Measurements from ENCODE around the gene TMEM181.

Gene TMEM181

GRCh38 chr6:158572653-158573541 lies 13.0 kb downstream of the TMEM181 start:
- peaks cover 4% of the 10 kb centered on the region; the same call in 1 of the 2 replicates for H3K36me3 ChIP-seq (ENCODE audit: insufficient read depth, low read length)
- no peak overlapping the region for H3K27ac ChIP-seq (ENCODE audit: low read depth, low read length)
- H3K4me3 ChIP-seq (ENCODE audit: low read depth, low read length): no peak overlapping the region
- H3K4me1 ChIP-seq (ENCODE audit: control insufficient read depth, insufficient read depth, low read length, unreplicated experiment): peaks cover 6% of the 10 kb centered on the region
- no peaks in the 10 kb centered on the region for H3K27me3 ChIP-seq (ENCODE audit: insufficient read depth, low read length)
- H3K79me2 ChIP-seq (ENCODE audit: control insufficient read depth, insufficient read depth, low read length, unreplicated experiment): peaks cover 45% of the 10 kb centered on the region
- no peak overlapping the region for H2AFZ ChIP-seq (ENCODE audit: low read length, unreplicated experiment)

- Histone ChIP-seq H3K27me3 (ENCODE audit: insufficient read depth, low read length) (no peaks in the 10 kb centered on the region), H3K79me2 (ENCODE audit: control insufficient read depth, insufficient read depth, low read length, unreplicated experiment) (peaks cover 50% of the 10 kb centered on the region), H3K4me3 (ENCODE audit: low read depth, low read length) (no peak overlapping the region), H3K36me3 (ENCODE audit: insufficient read depth, low read length) (peaks cover 9% of the 10 kb centered on the region; the same call in 1 of the 2 replicates), H3K27ac (ENCODE audit: low read depth, low read length) (no peak overlapping the region), H2AFZ (ENCODE audit: low read length, unreplicated experiment) (no peak overlapping the region), H3K4me1 (ENCODE audit: control insufficient read depth, insufficient read depth, low read length, unreplicated experiment) (peaks cover 6% of the 10 kb centered on the region)
These were observed 13.6 kb downstream of the TMEM181 start for GRCh38 chr6:158573542-158573931.

DNA sequence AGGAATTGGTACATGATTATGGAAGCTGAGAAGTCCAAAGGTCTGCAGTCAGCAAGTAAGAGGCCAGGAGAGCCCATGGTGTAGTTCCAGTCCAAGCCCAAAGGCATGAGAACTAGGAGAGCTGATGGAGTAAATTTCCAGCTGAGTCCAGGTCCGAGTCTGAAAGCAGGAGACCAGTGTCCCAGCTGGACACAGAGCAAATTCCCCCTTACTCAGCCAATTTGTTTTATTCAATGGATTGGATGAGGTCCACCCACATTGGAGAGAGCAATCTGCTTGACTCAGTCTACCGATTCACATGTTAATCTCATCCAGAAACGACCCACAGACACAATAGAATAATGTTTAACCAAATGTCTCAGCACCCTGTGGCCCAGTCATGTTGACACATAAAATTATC lies 14.9 kb downstream of the TMEM181 start:
- H3K27ac ChIP-seq (ENCODE audit: low read depth, low read length): no peak overlapping the region
- peaks cover 48% of the 10 kb centered on the region for H3K79me2 ChIP-seq (ENCODE audit: control insufficient read depth, insufficient read depth, low read length, unreplicated experiment)
- H3K36me3 ChIP-seq (ENCODE audit: insufficient read depth, low read length): peaks cover 9% of the 10 kb centered on the region; the same call in 1 of the 2 replicates
- no peak overlapping the region for H3K4me3 ChIP-seq (ENCODE audit: low read depth, low read length)
- H3K4me1 ChIP-seq (ENCODE audit: control insufficient read depth, insufficient read depth, low read length, unreplicated experiment): peaks cover 6% of the 10 kb centered on the region
- H2AFZ ChIP-seq (ENCODE audit: low read length, unreplicated experiment): no peak overlapping the region
- H3K27me3 ChIP-seq (ENCODE audit: insufficient read depth, low read length): no peaks in the 10 kb centered on the region

GRCh38 chr6:158575550-158575949 lies 15.7 kb downstream of the TMEM181 start:
- Histone ChIP-seq H3K27me3 (ENCODE audit: insufficient read depth, low read length) (no peaks in the 10 kb centered on the region), H3K4me3 (ENCODE audit: low read depth, low read length) (no peak overlapping the region), H3K4me1 (ENCODE audit: control insufficient read depth, insufficient read depth, low read length, unreplicated experiment) (peaks cover 6% of the 10 kb centered on the region), H3K27ac (ENCODE audit: low read depth, low read length) (no peak overlapping the region), H3K79me2 (ENCODE audit: control insufficient read depth, insufficient read depth, low read length, unreplicated experiment) (peaks cover 47% of the 10 kb centered on the region), H3K36me3 (ENCODE audit: insufficient read depth, low read length) (peaks cover 9% of the 10 kb centered on the region; the same call in 1 of the 2 replicates), H2AFZ (ENCODE audit: low read length, unreplicated experiment) (no peak overlapping the region)

- Histone ChIP-seq H3K27ac (ENCODE audit: low read depth, low read length) (no peak overlapping the region), H2AFZ (ENCODE audit: low read length, unreplicated experiment) (no peak overlapping the region), H3K79me2 (ENCODE audit: control insufficient read depth, insufficient read depth, low read length, unreplicated experiment) (peaks cover 15% of the 10 kb centered on the region), H3K27me3 (ENCODE audit: insufficient read depth, low read length) (no peaks in the 10 kb centered on the region), H3K36me3 (ENCODE audit: insufficient read depth, low read length) (peaks cover 34% of the 10 kb centered on the region), H3K4me1 (ENCODE audit: control insufficient read depth, insufficient read depth, low read length, unreplicated experiment) (no peaks in the 10 kb centered on the region), H3K4me3 (ENCODE audit: low read depth, low read length) (no peak overlapping the region)
These were observed 24.4 kb downstream of the TMEM181 start for GRCh38 chr6:158584236-158584651.

DNA sequence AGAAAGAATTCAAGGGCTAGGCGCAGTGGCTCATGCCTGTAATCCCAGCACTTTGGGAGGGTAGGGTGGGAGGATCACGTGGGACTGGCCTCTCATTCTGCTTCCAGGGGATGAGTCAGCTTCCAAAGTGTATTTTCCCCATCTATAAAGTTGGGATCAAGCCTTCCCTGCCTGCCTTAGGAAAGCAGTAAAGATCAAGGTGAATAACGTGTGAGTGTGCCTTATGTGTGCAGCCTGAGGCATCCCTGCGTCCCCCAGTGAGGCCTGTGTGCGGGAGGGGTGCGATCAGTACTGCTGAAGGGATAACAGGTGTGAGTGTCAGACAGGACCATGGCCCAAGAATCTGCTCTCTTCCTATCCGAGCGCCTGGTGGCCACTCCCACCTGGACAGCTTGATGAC lies 26.8 kb downstream of the TMEM181 start:
- no peak overlapping the region for H3K27ac ChIP-seq (ENCODE audit: low read depth, low read length)
- peaks cover 34% of the 10 kb centered on the region for H3K36me3 ChIP-seq (ENCODE audit: insufficient read depth, low read length)
- H3K4me3 ChIP-seq (ENCODE audit: low read depth, low read length): no peak overlapping the region
- H3K4me1 ChIP-seq (ENCODE audit: control insufficient read depth, insufficient read depth, low read length, unreplicated experiment): no peaks in the 10 kb centered on the region
- no peaks in the 10 kb centered on the region for H3K27me3 ChIP-seq (ENCODE audit: insufficient read depth, low read length)
- no peak overlapping the region for H2AFZ ChIP-seq (ENCODE audit: low read length, unreplicated experiment)
- peaks cover 6% of the 10 kb centered on the region for H3K79me2 ChIP-seq (ENCODE audit: control insufficient read depth, insufficient read depth, low read length, unreplicated experiment)

- Histone ChIP-seq H3K4me3 (ENCODE audit: low read depth, low read length) (no peak overlapping the region), H3K27me3 (ENCODE audit: insufficient read depth, low read length) (no peaks in the 10 kb centered on the region), H2AFZ (ENCODE audit: low read length, unreplicated experiment) (no peak overlapping the region), H3K79me2 (ENCODE audit: control insufficient read depth, insufficient read depth, low read length, unreplicated experiment) (peaks cover under 1% of the 10 kb centered on the region), H3K27ac (ENCODE audit: low read depth, low read length) (no peak overlapping the region), H3K4me1 (ENCODE audit: control insufficient read depth, insufficient read depth, low read length, unreplicated experiment) (no peaks in the 10 kb centered on the region), H3K36me3 (ENCODE audit: insufficient read depth, low read length) (peaks cover 23% of the 10 kb centered on the region)
These were observed 29.5 kb downstream of the TMEM181 start for GRCh38 chr6:158589366-158589765.

DNA sequence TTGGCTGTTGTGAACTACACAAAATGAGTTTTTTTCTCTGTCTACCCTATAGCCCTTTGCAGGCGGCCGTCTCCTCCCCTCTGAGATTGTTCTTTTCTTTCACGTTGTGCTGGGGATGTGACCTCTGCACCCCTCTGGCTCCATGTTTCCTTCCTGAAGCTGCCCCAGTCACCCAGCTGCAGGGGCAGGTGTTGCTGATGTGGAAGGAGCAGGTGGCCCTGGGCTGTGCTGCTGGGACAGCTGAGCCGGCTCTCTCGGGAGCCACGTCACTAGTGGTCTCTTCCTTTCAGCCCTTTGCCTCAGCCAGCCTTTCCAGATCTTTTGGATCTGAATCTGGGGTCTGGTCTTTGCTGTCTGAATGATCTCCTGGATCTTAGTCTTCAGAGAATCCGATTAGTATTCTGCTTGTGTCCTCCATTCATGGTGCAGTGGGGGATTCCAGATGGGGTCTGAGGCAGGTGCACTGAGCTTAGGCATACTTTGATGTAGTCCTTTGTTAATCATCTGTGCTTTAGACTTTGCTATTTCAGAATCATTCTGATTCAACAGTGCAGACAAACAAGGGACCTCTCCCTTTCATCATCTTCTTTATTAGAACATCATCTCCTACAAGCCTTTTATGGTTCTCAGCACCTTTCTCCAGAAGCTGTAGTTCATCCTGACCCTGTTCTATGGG lies 31.4 kb downstream of the TMEM181 start:
- H3K36me3 ChIP-seq (ENCODE audit: insufficient read depth, low read length): peaks cover 6% of the 10 kb centered on the region
- H3K27me3 ChIP-seq (ENCODE audit: insufficient read depth, low read length): no peaks in the 10 kb centered on the region
- H2AFZ ChIP-seq (ENCODE audit: low read length, unreplicated experiment): no peak overlapping the region
- no peak overlapping the region for H3K27ac ChIP-seq (ENCODE audit: low read depth, low read length)
- H3K4me3 ChIP-seq (ENCODE audit: low read depth, low read length): no peak overlapping the region
- no peaks in the 10 kb centered on the region for H3K4me1 ChIP-seq (ENCODE audit: control insufficient read depth, insufficient read depth, low read length, unreplicated experiment)
- no peaks in the 10 kb centered on the region for H3K79me2 ChIP-seq (ENCODE audit: control insufficient read depth, insufficient read depth, low read length, unreplicated experiment)

DNA sequence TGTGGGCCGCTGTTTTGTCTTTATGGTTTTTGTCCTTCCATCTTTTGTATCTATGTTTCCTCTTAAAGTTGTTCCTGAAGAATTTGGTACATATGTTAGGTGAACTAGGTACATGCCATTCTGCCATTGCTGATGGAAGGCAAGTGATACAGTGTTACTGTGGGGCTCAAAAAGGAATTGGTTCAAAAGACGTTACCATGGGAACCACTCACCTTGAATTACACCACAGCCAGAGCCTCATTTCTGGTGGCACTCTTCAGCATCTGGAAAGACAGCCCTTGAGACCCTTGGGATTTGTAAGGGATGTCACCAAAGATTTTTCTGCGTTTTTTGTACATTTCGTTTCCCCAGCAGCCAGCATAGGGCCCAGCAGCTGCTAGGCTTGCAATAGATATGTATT lies 31.9 kb downstream of the TMEM181 start:
- peaks cover 4% of the 10 kb centered on the region for H3K36me3 ChIP-seq (ENCODE audit: insufficient read depth, low read length)

GRCh38 chr6:158593670-158594069 lies 33.8 kb downstream of the TMEM181 start:
- no peak overlapping the region for H3K27ac ChIP-seq (ENCODE audit: low read depth, low read length)
- H3K4me3 ChIP-seq (ENCODE audit: low read depth, low read length): no peak overlapping the region
- H3K36me3 ChIP-seq (ENCODE audit: insufficient read depth, low read length): no peaks in the 10 kb centered on the region; the same call in 1 of the 2 replicates
- H3K4me1 ChIP-seq (ENCODE audit: control insufficient read depth, insufficient read depth, low read length, unreplicated experiment): no peaks in the 10 kb centered on the region
- H3K27me3 ChIP-seq (ENCODE audit: insufficient read depth, low read length): no peaks in the 10 kb centered on the region
- no peak overlapping the region for H2AFZ ChIP-seq (ENCODE audit: low read length, unreplicated experiment)
- H3K79me2 ChIP-seq (ENCODE audit: control insufficient read depth, insufficient read depth, low read length, unreplicated experiment): no peaks in the 10 kb centered on the region

More for the DNA sequence above, 31.9 kb downstream of the TMEM181 start:
- Histone ChIP-seq H3K79me2 (ENCODE audit: control insufficient read depth, insufficient read depth, low read length, unreplicated experiment) (no peaks in the 10 kb centered on the region), H3K27ac (ENCODE audit: low read depth, low read length) (no peak overlapping the region), H2AFZ (ENCODE audit: low read length, unreplicated experiment) (no peak overlapping the region), H3K4me3 (ENCODE audit: low read depth, low read length) (no peak overlapping the region), H3K4me1 (ENCODE audit: control insufficient read depth, insufficient read depth, low read length, unreplicated experiment) (no peaks in the 10 kb centered on the region), H3K27me3 (ENCODE audit: insufficient read depth, low read length) (no peaks in the 10 kb centered on the region)

Measured in ACC112 (cell line).